RPMI7951 (cell line): Measurements from ENCODE around the gene UBXN10. TPM values are rescaled to one million over a fixed set of nuclear protein-coding genes. Genes with fewer than 3 reads are reported as not detected.

ENCODE experiments used
- DNase-seq: peaks from one replicate; pipeline ENCODE4 v3.0.0-alpha.2; 2012; ENCODE audit warnings: low read depth
- total RNA-seq: library from RNA; depleted of rRNA; stranded (reverse); fragments of >200 nt; shearing (Covaris generic); gene quantifications from 2 replicates; pipeline ENCODE4 v1.2.3, GENCODE V29; 2014

Gene UBXN10
- total RNA-seq, 1 experiment from 2014 or later = 0.12 TPM

GRCh38 chr1:20151906-20152598 lies 33.8 kb upstream of the UBXN10 start:
- DNase-seq = peak; percentile 75

GRCh38 chr1:20152599-20152930 lies 33.3 kb upstream of the UBXN10 start:
- DNase-seq = no peak

GRCh38 chr1:20153000-20153418 lies 32.9 kb upstream of the UBXN10 start:
- no peak for DNase-seq

- DNase-seq = peak; percentile 24
Observed at GRCh38 chr1:20154301-20154831, 31.5 kb upstream of the UBXN10 start.

GRCh38 chr1:20158358-20159070 lies 27.4 kb upstream of the UBXN10 start:
- no peak for DNase-seq

GRCh38 chr1:20160034-20160433 lies 25.9 kb upstream of the UBXN10 start:
- DNase-seq = peak; percentile 20

GRCh38 chr1:20164694-20165202 lies 21.1 kb upstream of the UBXN10 start:
- peak; percentile 58 for DNase-seq

- peak; percentile 39 for DNase-seq
Observed at GRCh38 chr1:20165522-20165951, 20.4 kb upstream of the UBXN10 start.

- DNase-seq = peak; percentile 75
Observed at GRCh38 chr1:20166051-20166450, 19.8 kb upstream of the UBXN10 start.

- DNase-seq = no peak
Observed at GRCh38 chr1:20167126-20167525, 18.8 kb upstream of the UBXN10 start.

GRCh38 chr1:20168564-20169491 lies 17.1 kb upstream of the UBXN10 start:
- DNase-seq = no peak

GRCh38 chr1:20169932-20170331 lies 16.0 kb upstream of the UBXN10 start:
- DNase-seq = no peak

- DNase-seq = no peak
Observed at GRCh38 chr1:20172033-20172590, 13.8 kb upstream of the UBXN10 start.

GRCh38 chr1:20174937-20175666 lies 10.8 kb upstream of the UBXN10 start:
- no peak for DNase-seq

GRCh38 chr1:20178634-20179370 lies 7.1 kb upstream of the UBXN10 start:
- DNase-seq = no peak

- no peak for DNase-seq
Observed at GRCh38 chr1:20179371-20180128, 6.3 kb upstream of the UBXN10 start.

- DNase-seq = no peak
Observed at GRCh38 chr1:20180129-20180843, 5.6 kb upstream of the UBXN10 start.

- DNase-seq = no peak
Observed at GRCh38 chr1:20180844-20181207, 5.1 kb upstream of the UBXN10 start.

- DNase-seq = no peak
Observed at GRCh38 chr1:20182415-20182814, 3.5 kb upstream of the UBXN10 start.
